Kidney epithelial cell (primary cell): Measurements from ENCODE around the gene BAMBI. TPM values are rescaled to one million over a fixed set of nuclear protein-coding genes. Genes with fewer than 3 reads are reported as not detected.

Experiments used
- DNase-seq: peaks from one replicate; pipeline ENCODE4 v3.0.0-alpha.2; 2010; ENCODE audit warnings: low read depth
- H3K27me3 ChIP-seq: 2 replicates; pipeline ENCODE4 v1.6.0; 2011; ENCODE audit warnings: low read length; ENCODE audit not compliant: control insufficient read depth, insufficient read depth
- H3K36me3 ChIP-seq: 2 replicates; pipeline ENCODE4 v1.5.1; 2011; ENCODE audit warnings: low read length; ENCODE audit not compliant: control insufficient read depth, insufficient read depth
- H3K4me3 ChIP-seq: 2 replicates; pipeline ENCODE4 v1.5.1; 2011; ENCODE audit warnings: low read depth, mild to moderate bottlenecking, control low read depth, low read length
- CTCF ChIP-seq: IDR thresholded peaks from 2 replicates; pipeline ENCODE4 v1.5.1; 2011; ENCODE audit warnings: mild to moderate bottlenecking, moderate library complexity, low read length, control low read depth, inconsistent platforms; ENCODE audit not compliant: insufficient read depth, poor library complexity, severe bottlenecking
- total RNA-seq: library from RNA; depleted of rRNA; stranded (reverse); fragments of >200 nt; gene quantifications from 2 replicates; pipeline ENCODE4 v1.2.3, GENCODE V29; 2015

BAMBI gene
- total RNA-seq, result 28.5 and 34.6 TPM in 2 replicates

GRCh38 chr10:28676968-28677887, at the start of gene BAMBI:
BAMBI (plus strand) TSS chr10:28677521; CDS start chr10:28677898, 377 bp downstream.
- peak; percentile 62 for DNase-seq
- Histone ChIP-seq H3K4me3 (peak within 1 kb of the TSS; percentile 89), H3K27me3 (peaks cover 7% of the 10 kb centered on the region), H3K36me3 (no peaks in the 10 kb centered on the region)
- TF ChIP-seq CTCF, result no peak

- Histone ChIP-seq H3K27me3 (no peaks in the 10 kb centered on the region), H3K4me3 (no peak overlapping the region), H3K36me3 (no peaks in the 10 kb centered on the region)
- peak; percentile 87 for TF ChIP-seq CTCF
- no peak for DNase-seq
These were observed 49.0 kb upstream of the BAMBI start for GRCh38 chr10:28628184-28628893.

GRCh38 chr10:28631896-28632583, 45.3 kb upstream of the BAMBI start:
- peak; percentile 45 for DNase-seq
- H3K4me3 ChIP-seq, result no peak overlapping the region
- TF ChIP-seq CTCF, result no peak
- no peaks in the 10 kb centered on the region for H3K27me3 ChIP-seq
- H3K36me3 ChIP-seq, result no peaks in the 10 kb centered on the region

- Histone ChIP-seq H3K36me3 (no peaks in the 10 kb centered on the region), H3K27me3 (no peaks in the 10 kb centered on the region), H3K4me3 (no peak overlapping the region)
- TF ChIP-seq CTCF, result no peak
- no peak for DNase-seq
These were observed 44.8 kb upstream of the BAMBI start for GRCh38 chr10:28632584-28632945.

GRCh38 chr10:28633750-28634149, 43.6 kb upstream of the BAMBI start:
- peak; percentile 58 for DNase-seq
- TF ChIP-seq CTCF, result no peak
- H3K27me3 ChIP-seq, result no peaks in the 10 kb centered on the region
- no peaks in the 10 kb centered on the region for H3K36me3 ChIP-seq
- no peak overlapping the region for H3K4me3 ChIP-seq
